HG02678 (cell line): ENCODE results near the gene PAM.
A peak's percentile ranks its signal among the peaks of the same experiment; 100 is the strongest.
"Not testable (repeated sequence)": the region's sequence is repeated elsewhere in the genome, so short reads cannot be mapped to it uniquely, and the experiment has no call there.

Source experiments
- ATAC-seq: cut with Tn5 transposase; IDR thresholded peaks from one replicate; pipeline ENCODE4 v1.9.1; 2021; ENCODE audit warnings: mild to moderate bottlenecking, moderate library complexity; ENCODE audit not compliant: unreplicated experiment

PAM gene

GRCh38 chr5:102750151-102750834 is 4.8 kb upstream of the PAM start:
- ATAC-seq, result no peak

- not testable (repeated sequence) for ATAC-seq
These were observed 3.2 kb upstream of the PAM start for GRCh38 chr5:102751903-102752376.

DNA sequence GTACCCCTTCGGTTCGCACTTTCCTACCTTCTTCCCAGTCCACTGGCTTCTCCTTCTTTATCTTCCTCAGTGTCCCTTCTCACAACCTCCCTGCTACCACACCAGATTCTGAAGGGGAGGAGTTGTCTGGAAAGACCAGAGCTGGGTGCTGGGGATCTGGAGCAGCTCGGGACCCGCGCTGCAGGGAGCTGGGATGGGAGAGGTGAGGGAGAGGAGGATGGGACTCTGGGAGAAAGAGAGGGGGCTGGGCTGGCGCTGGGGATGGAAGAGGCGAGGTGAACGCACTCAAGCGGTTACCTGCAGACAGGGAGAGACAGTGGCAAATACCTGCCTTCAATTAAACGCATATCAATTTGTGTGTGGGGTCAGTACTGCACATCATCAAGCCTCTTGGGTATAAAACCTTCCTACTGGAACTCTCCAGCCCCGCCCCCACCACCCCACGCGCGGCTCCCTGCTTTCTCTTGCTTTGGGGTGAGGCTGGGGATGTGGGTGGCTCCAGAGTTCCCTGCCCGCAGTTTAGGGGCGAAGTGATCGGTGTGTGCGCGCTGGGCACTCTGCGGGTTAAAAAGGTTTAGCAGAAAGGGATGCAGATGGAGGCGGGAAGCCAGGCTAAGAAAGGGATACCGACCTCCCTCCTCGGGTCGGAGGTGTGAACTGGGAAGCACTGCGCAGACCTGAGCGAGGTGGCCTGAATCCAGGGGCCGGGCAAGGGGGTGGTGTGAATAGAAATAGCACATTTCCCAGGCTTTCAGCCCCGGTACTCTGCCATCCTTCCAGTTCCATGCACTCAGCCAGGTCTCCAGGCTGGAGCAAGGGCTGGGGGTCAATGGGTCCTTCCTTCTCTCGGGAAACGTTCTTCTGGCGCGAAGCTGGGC is 977 bp upstream of the PAM start:
- peak; percentile 0 for ATAC-seq

DNA sequence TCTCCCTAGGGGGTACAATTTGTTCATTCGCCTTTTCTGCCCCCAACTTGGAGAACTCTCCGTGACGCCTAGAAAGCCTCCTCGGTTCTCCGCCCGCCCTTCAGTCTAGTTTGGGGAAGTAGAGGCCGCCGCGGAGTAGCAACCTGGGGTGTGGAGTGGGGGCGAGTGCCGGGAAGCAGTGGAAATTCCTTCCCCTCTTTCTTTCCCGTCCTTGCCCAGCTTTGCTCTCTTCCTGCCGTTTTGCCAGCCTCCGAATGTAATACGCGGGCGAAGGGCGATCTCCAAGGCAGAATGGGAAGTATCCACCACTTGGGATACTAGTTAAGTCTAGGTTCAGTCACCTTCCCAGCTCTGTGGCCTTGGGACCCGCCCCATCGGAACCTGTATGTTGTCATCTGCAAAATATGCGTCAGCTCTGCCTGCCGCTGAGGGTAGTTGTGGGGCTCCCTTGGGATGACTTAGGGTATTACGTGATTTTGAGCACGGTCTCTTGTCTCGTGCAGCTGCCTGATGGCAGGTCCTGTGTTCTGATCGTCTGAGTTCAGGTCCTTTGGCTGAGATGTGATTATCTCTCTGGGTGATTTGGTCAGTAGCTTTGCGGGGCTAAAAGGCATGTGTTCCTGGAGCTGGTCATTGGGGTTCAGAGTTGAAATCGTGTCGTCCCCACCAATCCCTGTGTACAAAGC is 724 bp downstream of the PAM start:
- ATAC-seq, result peak; percentile 56

DNA sequence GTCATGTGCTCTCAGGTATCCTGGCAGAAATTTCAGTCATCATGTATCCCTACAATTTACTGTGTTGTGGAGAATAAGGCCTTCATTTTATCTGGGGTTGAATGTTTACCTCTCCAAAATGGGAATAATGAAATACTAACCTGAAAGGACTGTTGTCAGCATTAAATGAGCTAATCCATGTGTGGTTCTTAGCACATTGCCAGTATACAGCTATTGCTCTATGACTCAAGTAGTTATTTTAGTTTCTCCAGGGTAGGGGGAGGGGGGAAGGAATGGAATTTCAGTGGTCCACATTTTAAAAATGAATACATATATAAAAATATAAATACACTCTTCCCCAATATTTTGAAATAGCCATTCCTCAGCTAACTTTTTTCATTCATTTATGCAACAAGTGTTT is 3.5 kb downstream of the PAM start:
- ATAC-seq, result no peak

- ATAC-seq, result no peak
These were observed 4.2 kb downstream of the PAM start for GRCh38 chr5:102759289-102759688.

- no peak for ATAC-seq
These were observed 4.6 kb downstream of the PAM start for GRCh38 chr5:102759700-102760099.

- no peak for ATAC-seq
These were observed 5.7 kb downstream of the PAM start for GRCh38 chr5:102760815-102761214.

GRCh38 chr5:102762095-102762534 is 7.0 kb downstream of the PAM start:
- ATAC-seq, result peak; percentile 78

- ATAC-seq, result no peak
These were observed 7.6 kb downstream of the PAM start for GRCh38 chr5:102762562-102763227.

DNA sequence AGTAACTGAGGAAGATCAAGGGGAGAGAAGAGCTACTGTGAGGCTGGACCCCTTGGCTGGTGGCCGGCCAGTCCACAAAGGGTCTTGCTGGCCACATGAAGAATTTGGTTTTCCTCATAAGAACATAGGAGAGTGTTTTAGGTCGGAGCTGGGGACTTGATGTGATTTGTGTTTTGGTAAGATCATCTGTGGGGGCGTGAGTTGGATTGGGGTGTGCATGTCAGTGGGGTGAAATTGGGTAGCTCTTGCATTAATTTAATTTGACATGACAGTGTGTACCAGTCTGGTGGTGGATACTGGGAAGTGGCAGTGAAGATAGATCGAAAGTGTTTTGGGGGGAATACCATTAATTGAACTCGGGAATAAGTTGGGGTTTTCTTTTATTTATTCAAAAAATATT is 8.6 kb downstream of the PAM start:
- no peak for ATAC-seq

GRCh38 chr5:102764381-102765004 is 9.4 kb downstream of the PAM start:
- ATAC-seq, result no peak

GRCh38 chr5:102765350-102765749 is 10.2 kb downstream of the PAM start:
- ATAC-seq, result no peak

GRCh38 chr5:102766295-102767090 is 11.4 kb downstream of the PAM start:
- ATAC-seq, result no peak

DNA sequence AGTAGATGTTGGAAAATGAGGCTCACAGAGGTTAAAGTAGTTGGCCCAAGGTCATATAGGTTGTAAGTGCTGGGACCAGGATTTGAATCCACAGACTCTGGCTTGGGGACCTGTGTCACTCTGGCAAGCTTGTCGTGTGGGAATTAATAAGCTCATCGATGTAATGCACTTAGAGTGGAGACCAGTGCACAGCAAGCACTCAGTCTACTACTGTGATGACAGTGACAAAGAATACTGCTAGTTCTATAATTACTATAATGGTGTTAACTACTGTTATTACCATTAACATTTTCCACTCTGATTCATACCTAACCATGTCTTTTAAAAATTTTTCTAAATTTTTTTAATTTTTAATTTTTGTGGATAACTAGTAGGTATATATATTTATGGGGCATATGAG is 12.8 kb downstream of the PAM start:
- no peak for ATAC-seq

DNA sequence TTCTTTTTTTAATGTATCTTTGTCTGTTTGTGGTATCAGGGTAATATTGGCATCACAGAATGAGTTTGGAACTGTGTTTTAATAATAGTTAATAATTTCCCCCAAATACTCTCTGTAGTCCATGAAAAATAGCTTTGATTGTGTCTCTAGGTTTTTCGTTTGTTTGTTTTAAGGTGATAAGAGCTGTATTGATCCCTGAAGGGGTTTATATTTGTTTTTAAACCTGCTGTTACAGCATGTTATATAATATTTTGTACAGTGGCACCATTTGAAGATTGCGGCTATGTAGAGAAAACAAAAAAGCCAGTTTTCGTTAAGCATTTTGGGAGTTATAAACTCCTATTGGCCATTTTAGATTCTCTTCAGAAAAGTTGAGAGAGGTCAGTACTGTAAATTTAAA is 15.7 kb downstream of the PAM start:
- no peak for ATAC-seq

- ATAC-seq, result no peak
These were observed 16.3 kb downstream of the PAM start for GRCh38 chr5:102771435-102771834.

DNA sequence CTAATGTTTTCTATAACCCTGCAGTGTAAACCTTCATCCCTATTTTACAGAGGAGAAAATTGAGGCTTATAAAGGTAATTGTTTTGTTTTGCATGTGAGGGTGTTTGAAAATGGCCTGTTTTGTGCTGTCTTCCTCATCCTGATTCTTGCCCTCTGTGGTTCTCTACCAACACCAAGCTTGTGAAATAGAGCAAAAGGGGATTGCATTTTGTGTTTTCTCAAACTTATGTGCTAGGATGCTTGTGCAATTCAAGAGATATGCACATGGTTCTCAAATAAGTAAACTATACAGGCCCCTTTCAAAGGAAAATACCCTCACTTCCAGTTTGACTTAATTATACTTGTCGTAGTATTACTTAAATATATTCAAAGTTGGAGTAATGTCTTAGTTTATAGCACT is 17.2 kb downstream of the PAM start:
- ATAC-seq, result no peak

GRCh38 chr5:102773133-102773532 is 18.0 kb downstream of the PAM start:
- no peak for ATAC-seq

- not testable (repeated sequence) for ATAC-seq
These were observed 20.7 kb downstream of the PAM start for GRCh38 chr5:102775756-102776155.
